ENCODE measurements around the gene FYN.

The FYN gene

DNA sequence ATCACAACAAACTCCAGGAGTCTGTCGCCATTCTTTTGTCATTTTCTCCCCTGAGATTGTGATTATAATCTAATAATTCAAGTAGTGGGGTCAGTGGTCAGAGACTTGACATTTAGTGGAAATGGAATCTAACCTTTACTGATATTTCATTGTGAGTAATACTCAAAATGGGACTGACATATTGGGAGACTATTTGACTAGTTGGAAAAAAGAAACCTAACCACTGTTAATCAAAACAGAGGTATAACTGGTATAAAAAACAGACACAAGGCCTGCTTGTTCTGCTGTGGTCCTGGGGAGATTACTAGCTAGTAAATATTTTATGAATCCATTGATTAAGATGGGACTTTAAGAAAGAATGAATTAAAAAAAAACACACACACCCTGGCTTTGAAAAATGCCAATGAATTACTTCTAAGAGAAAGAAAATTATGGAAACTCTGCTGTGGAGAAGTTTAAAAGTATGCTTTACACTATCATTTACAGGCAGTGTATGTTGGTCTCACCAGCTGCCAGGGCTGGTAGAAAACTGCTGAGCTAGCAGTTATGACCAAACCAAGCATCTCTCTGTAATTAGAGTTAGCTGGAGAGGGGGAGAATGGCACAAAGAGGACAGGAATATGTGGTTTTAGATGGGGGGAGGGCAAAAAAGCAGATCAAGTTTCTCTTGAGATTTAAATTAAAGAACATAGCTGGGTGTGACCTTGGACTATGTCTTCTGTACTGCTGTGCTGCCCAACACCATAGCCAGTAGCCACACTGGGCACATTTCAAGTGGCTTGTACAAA lies 103.7 kb downstream of the FYN start:
- DNase-seq (ENCODE audit: low read depth), result no peak

DNA sequence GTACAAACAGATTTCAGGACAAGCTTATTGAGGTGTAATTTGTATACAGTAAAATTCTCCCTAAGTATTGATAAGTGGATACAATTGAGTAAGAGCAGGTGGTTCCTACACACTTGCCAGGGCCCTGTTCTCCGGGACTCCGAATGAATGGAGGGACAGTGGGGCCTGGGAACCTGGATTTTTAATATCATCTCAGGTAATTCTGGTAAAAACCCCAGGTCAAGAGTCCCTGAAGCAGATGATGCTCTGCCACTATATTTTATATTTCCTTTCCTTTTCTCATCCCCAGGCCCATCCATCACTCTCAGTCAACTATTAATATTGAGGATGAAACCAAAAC lies 104.9 kb downstream of the FYN start:
- no peak for DNase-seq (ENCODE audit: low read depth)

GRCh38 chr6:111767752-111768430 lies 105.4 kb downstream of the FYN start:
- DNase-seq (ENCODE audit: low read depth), result no peak

- DNase-seq (ENCODE audit: low read depth), result no peak
Observed at GRCh38 chr6:111766201-111766857, 106.9 kb downstream of the FYN start.

DNA sequence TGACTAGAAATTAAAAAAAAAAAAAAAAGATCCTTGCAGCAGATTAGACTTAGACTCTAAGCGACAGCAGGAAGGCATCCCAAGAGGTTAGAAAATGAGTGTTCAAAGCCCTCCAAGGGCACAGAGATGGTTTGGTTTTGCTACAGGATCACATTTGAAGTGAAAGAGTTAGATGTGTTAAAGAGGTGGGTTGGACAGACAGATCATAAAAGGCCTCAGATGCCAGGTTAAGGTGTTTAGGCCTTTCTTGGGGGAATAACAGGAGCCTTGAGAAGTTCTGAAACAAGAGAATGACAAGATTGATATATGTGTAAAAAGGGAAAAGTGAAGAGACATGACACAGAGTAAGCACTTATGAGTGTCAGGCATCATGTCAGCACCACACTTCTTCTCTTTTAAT lies 107.5 kb downstream of the FYN start:
- no peak for DNase-seq (ENCODE audit: low read depth)

GRCh38 chr6:111764238-111765175 lies 108.7 kb downstream of the FYN start:
- DNase-seq (ENCODE audit: low read depth), result peak; percentile 50

DNA sequence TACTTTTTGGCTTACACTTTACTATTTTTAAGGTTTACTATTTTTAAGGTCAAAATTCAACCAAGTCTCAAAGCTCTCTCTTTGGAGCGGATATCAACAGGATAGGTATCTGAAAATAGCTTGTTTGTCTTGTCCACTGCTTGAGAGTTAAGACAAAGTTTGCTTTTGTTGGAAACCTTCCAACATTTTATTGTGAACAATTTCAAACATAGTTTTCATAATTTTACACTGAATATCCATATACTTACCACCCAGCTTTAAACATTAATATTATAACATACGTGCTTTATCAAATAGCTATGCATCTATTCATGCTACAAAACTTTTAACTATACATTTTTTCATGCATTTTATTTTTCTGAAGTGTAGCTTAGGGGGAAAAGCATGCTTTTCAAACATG lies 109.9 kb downstream of the FYN start:
- no peak for DNase-seq (ENCODE audit: low read depth)

GRCh38 chr6:111761783-111762312 lies 111.4 kb downstream of the FYN start:
- DNase-seq (ENCODE audit: low read depth), result no peak

GRCh38 chr6:111761212-111761611 lies 112.0 kb downstream of the FYN start:
- no peak for DNase-seq (ENCODE audit: low read depth)

DNA sequence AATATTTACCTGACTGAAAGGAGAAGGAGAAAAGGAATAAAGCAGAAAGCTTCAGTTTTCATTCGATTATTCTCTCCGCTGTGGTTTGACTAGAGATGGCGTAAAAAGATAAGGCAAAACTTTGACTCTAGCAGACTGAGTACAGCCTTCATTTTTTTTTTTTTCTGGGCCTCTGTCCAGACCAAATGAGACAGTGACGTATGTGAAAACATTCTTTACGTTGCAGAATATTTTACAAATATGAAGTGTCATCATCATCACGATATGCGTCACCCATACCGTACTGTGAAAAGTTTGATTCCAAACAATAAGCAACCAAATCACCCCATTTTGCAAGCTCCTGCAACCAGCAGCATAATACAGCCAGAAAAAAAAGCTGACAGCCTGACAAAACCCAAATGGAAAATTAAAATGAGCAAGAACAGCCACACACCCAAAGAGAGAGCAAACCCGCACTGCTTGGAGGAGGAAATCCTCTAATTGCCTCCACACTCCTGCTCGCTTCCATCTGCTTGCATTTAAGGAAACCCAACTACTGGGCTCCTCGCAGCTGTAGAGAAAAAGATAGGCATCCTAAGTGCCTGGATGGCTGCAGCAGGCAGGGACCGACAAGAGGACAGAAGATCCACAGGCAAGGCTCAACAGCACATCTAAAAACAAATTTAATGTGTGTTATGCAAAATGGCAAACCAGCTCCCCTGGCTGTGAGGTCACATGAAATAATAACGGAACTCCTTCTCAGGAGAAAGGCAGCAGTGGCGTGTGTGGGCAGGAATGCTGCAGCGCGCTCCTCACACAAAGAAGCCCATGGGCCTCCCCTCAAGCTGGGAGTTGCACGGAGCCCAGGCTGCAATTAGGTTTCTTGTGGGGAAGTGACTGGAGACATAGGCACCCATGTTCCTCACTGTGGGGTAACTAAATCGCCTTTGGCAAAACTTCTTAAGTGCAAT lies 113.1 kb downstream of the FYN start:
- DNase-seq (ENCODE audit: low read depth), result no peak

- DNase-seq (ENCODE audit: low read depth), result no peak
Observed at GRCh38 chr6:111759331-111759835, 113.9 kb downstream of the FYN start.

- no peak for DNase-seq (ENCODE audit: low read depth)
Observed at GRCh38 chr6:111758608-111759329, 114.5 kb downstream of the FYN start.

DNA sequence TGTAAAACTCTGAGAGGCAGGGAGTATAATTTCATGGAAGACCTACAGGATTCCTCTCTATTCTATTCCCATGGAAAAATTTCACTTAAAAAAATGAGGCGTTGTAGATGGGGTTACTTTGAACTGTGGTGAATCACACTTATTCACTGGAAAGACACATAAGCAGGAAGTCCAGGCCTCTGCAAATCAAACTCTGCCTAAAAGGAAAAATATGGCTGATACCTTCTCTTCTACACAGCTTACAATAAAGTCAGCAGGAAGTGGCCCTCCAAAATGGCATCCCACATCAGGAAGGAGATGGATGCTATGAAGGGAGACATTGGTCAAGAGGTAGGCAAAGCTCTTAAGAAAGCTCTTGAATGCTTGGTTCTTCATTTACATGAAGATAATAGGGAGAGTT lies 115.9 kb downstream of the FYN start:
- DNase-seq (ENCODE audit: low read depth), result no peak

GRCh38 chr6:111754423-111754822 lies 118.8 kb downstream of the FYN start:
- no peak for DNase-seq (ENCODE audit: low read depth)

GRCh38 chr6:111753573-111753972 lies 119.7 kb downstream of the FYN start:
- no peak for DNase-seq (ENCODE audit: low read depth)

DNA sequence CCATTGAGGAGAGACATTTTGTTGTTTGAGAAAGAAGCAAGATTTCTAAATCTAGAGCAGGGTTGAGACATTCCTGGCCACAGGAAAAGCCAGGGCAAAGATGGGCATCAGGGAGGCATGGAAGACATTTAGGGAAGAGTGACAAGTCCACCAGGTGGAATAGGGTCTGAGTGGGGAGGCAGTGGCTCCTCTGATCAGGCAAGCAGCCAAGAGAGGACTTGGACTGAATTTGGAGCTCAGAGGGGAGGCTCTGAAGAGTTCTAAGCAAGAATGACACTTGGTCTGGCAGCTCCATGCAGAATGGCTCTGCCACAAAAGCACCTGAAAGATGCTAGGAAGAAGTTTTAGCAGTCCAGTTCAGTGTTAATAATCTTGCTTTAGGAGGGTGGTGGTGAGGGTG lies 120.8 kb downstream of the FYN start:
- no peak for DNase-seq (ENCODE audit: low read depth)

DNA sequence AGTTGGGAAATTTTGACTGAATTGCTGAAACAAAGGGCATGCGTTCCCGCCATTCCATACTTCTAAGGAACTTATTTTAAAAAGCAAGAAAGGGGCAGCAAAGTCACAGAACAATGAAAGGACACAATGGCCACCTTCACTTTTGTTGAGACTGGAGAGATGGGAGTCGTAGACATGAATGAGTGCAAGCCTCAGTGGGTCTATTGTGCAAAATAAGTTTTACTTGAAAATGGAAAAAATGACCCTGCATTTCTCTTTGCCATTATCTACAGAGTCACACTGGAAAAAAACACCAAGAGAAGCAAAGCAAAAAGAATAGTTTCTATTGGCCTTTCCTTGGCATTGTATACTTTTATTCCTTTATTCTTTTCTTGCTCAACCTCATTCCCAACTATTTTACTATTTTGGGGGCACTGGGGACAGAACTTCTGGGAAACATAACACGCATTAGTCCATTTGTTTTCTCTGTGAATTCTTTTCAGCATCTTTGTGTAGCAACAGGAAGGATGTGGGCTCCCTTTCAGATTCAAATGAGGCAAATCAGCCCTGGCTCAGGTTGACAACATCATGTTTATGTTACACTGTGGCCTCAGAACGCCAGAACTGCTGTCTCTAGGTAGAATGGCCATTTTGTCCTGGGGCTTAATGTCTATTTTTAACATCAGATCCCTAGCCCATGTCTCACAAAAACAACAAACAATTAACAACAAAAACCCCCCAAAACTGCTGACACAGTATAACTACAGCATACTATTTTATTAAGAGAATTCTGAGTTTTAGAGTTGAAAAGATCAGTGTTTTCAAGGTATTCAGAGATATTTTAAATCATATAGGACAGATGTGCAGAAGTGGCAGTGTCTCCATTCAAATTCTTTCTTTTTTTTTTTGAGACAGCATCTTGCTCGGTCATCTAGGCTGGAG lies 122.2 kb downstream of the FYN start:
- DNase-seq (ENCODE audit: low read depth), result no peak

DNA sequence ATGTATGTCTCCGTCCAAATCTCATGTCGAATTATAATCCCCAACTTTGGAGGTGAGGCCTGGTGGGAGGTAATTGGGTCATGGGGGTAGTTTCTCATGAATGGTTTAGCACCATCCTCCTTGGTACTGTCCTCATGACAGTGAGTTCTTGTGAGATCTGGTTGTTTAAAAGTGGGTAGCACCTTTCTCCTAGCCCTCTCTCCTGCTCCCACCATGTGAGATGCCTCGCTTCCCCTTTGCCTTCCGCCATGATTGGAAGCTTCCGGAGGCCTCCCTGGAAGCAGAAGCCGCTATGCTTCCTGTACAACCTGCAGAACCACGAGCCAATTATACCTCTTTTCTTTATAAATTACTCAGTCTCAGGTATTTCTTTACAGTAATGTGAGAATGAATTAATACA lies 123.1 kb downstream of the FYN start:
- no peak for DNase-seq (ENCODE audit: low read depth)

- DNase-seq (ENCODE audit: low read depth), result no peak
Observed at GRCh38 chr6:111748231-111748647, 125.0 kb downstream of the FYN start.

All from activated T-cell treated with anti-CD3 and anti-CD28 coated beads for 48 hours (primary cell).